WTC11 (cell line): Measurements from ENCODE around the gene LRRC49. TPM values are rescaled to one million over a fixed set of nuclear protein-coding genes. Genes with fewer than 3 reads are reported as not detected.

Source experiments
- ATAC-seq: fragments of 200-7000 bp; cut with Tn5 transposase; 2 replicates; pipeline ENCODE4 v1.10.0; 2021; ENCODE audit warnings: mild to moderate bottlenecking, moderate library complexity
- CTCF ChIA-PET: fragments of 300-600 bp; sonication (Branson Sonifier 250); formaldehyde crosslinking; loops from one replicate; lab custom pipeline; 2021; ENCODE audit warnings: antibody characterized with exemption; lab: Charles Lee
- POLR2A ChIA-PET: fragments of 350-600 bp; sonication (Branson Sonifier 250); formaldehyde crosslinking; loops from one replicate; lab custom pipeline; 2021; ENCODE audit warnings: antibody characterized with exemption; lab: Charles Lee
- DNase-seq: peaks from one replicate; pipeline ENCODE4 v3.0.0; 2021; ENCODE audit warnings: low spot score
- H3K27ac Mint-ChIP-seq: 2 replicates; pipeline ENCODE4 v1.8.0; 2021; ENCODE audit warnings: mixed read lengths
- H3K27me3 Mint-ChIP-seq: 2 replicates; pipeline ENCODE4 v1.8.0; 2021; ENCODE audit warnings: low read depth, mild to moderate bottlenecking, moderate library complexity, mixed read lengths
- H3K36me3 Mint-ChIP-seq: 2 replicates; pipeline ENCODE4 v1.8.0; 2021; ENCODE audit warnings: mixed read lengths
- H3K4me1 Mint-ChIP-seq: 2 replicates; pipeline ENCODE4 v1.8.0; 2022; ENCODE audit warnings: mixed read lengths
- H3K4me3 Mint-ChIP-seq: 2 replicates; pipeline ENCODE4 v1.8.0; 2021; ENCODE audit warnings: mild to moderate bottlenecking, moderate library complexity, mixed read lengths
- H3K9me3 Mint-ChIP-seq: 2 replicates; pipeline ENCODE4 v1.8.0; 2021; ENCODE audit warnings: mixed read lengths
- AR ChIP-seq: fragments of 250-450 bp; sonication (Bioruptor Pico); IDR thresholded peaks from 2 replicates; pipeline ENCODE4 v1.9.0; 2021; ENCODE audit warnings: mild to moderate bottlenecking
- CREB1 ChIP-seq: sonication (generic); formaldehyde crosslinking; IDR thresholded peaks from 2 replicates; pipeline ENCODE4 v1.8.0; 2023; ENCODE audit warnings: mild to moderate bottlenecking, missing genetic modification reagents
- FOXJ3 ChIP-seq: sonication (generic); formaldehyde crosslinking; IDR thresholded peaks from 2 replicates; pipeline ENCODE4 v1.9.0; 2021; ENCODE audit warnings: missing genetic modification reagents, mild to moderate bottlenecking, borderline replicate concordance
- MYBL2 ChIP-seq: sonication (generic); formaldehyde crosslinking; IDR thresholded peaks from 2 replicates; pipeline ENCODE4 v1.8.1; 2023; ENCODE audit warnings: mild to moderate bottlenecking, moderate library complexity, missing genetic modification reagents
- NFYB ChIP-seq: sonication (generic); formaldehyde crosslinking; conservative IDR thresholded peaks from 2 replicates; pipeline ENCODE4 v1.8.0; 2022; ENCODE audit warnings: low read depth, missing genetic modification reagents
- NR2C2 ChIP-seq: sonication (generic); formaldehyde crosslinking; IDR thresholded peaks from 2 replicates; pipeline ENCODE4 v1.8.0; 2022; ENCODE audit warnings: mild to moderate bottlenecking, missing genetic modification reagents
- PRDM15 ChIP-seq: sonication (generic); formaldehyde crosslinking; IDR thresholded peaks from 2 replicates; pipeline ENCODE4 v1.8.0; 2022; ENCODE audit warnings: missing genetic modification reagents
- PRRX2 ChIP-seq: fragments of 250-450 bp; sonication (Bioruptor Pico); IDR thresholded peaks from 2 replicates; pipeline ENCODE4 v1.8.0; 2021; ENCODE audit warnings: mild to moderate bottlenecking
- SOX15 ChIP-seq: fragments of 250-450 bp; sonication (Bioruptor Pico); IDR thresholded peaks from 2 replicates; pipeline ENCODE4 v1.9.0; 2021; ENCODE audit warnings: mild to moderate bottlenecking
- TCF7 ChIP-seq: sonication (generic); formaldehyde crosslinking; IDR thresholded peaks from 2 replicates; pipeline ENCODE4 v1.8.0; 2022; ENCODE audit warnings: mild to moderate bottlenecking, low read depth, missing genetic modification reagents, moderate library complexity
- TP53 ChIP-seq: sonication (generic); formaldehyde crosslinking; IDR thresholded peaks from 2 replicates; pipeline ENCODE4 v1.8.1; 2023; ENCODE audit warnings: mild to moderate bottlenecking, missing genetic modification reagents
- ZBTB43 ChIP-seq: sonication (generic); formaldehyde crosslinking; IDR thresholded peaks from 2 replicates; pipeline ENCODE4 v1.8.1; 2023; ENCODE audit warnings: mild to moderate bottlenecking, missing genetic modification reagents
- ZNF121 ChIP-seq: sonication (generic); formaldehyde crosslinking; IDR thresholded peaks from 2 replicates; pipeline ENCODE4 v1.8.0; 2023; ENCODE audit warnings: missing genetic modification reagents
- ZNF138 ChIP-seq: sonication (generic); formaldehyde crosslinking; conservative IDR thresholded peaks from 2 replicates; pipeline ENCODE4 v1.8.1; 2022; ENCODE audit warnings: mild to moderate bottlenecking, moderate library complexity, missing genetic modification reagents
- ZNF396 ChIP-seq: fragments of 250-450 bp; sonication (Bioruptor Pico); IDR thresholded peaks from 2 replicates; pipeline ENCODE4 v1.8.0; 2021; ENCODE audit warnings: mild to moderate bottlenecking, moderate library complexity, borderline replicate concordance
- ZNF423 ChIP-seq: fragments of 250-450 bp; sonication (Bioruptor Pico); IDR thresholded peaks from 2 replicates; pipeline ENCODE4 v2.1.2; 2022; ENCODE audit warnings: mild to moderate bottlenecking, moderate library complexity
- total RNA-seq: library from RNA; stranded (reverse); gene quantifications from 3 replicates; pipeline ENCODE4 v1.2.3, GENCODE V29; 2021
- TF ChIP-seq, protein P1 (sequence below): sonication (generic); formaldehyde crosslinking; IDR thresholded peaks from 2 replicates; pipeline ENCODE4 v1.8.1; 2022; ENCODE audit warnings: low read depth, missing genetic modification reagents, borderline replicate concordance
- TF ChIP-seq, protein P2 (sequence below): sonication (generic); formaldehyde crosslinking; IDR thresholded peaks from 2 replicates; pipeline ENCODE4 v1.8.0; 2022; ENCODE audit warnings: mild to moderate bottlenecking, missing genetic modification reagents
- TF ChIP-seq, protein P3 (sequence below): sonication (generic); formaldehyde crosslinking; IDR thresholded peaks from 2 replicates; pipeline ENCODE4 v1.8.0; 2022; ENCODE audit warnings: mild to moderate bottlenecking, missing genetic modification reagents

Gene LRRC49
- total RNA-seq, 1 experiment from 2014 or later: 6.9 TPM

DNA sequence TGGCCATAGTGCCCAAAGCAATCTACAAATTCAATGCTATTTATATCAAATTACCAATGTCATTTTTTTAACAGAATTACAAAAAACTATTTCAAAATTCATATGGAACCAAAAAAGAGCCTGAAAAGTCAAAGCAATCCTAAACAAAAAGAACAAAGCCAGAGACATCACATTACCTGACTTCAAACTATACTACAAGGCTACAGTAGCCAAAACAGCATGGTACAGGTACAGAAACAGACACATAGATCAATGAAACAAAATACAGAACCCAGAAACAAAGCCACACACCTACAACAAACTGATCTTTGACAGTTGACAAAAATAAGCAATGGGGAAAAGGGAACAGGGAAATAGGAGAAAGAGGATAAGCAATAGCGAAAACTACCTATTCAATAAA, 196.1 kb downstream of the LRRC49 start:
- TF ChIP-seq SOX15 (no peak), ZNF121 (no peak)
- Mint-ChIP-seq H3K4me3 (no peak overlapping the region), H3K36me3 (peaks cover 5% of the 10 kb centered on the region), H3K9me3 (peaks cover 14% of the 10 kb centered on the region), H3K4me1 (peaks cover 22% of the 10 kb centered on the region), H3K27ac (no peak overlapping the region), H3K27me3 (peaks cover 96% of the 10 kb centered on the region)
- ChIA-PET POLR2A (no interaction called here), CTCF (no interaction called here)
- DNase-seq (no peak), ATAC-seq (no peak)

DNA sequence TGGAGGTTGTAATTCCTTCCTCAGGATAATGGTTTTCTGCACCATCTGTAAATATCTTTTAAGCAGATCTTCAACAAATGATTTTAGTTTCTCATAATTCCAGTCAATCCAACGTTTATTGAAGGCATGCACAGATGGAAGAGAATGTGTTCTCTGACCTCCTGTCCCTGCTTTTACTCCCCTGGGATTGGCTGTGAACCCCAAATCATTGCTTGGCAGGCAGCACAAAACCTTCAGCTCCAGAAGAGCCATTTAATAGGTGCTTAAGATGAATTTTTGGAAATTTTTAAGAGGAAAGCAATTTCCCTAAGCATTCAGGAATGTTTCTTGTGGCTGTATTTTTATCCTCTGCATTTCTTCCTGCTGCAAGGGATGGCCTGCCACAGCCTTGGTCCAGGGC, 197.2 kb downstream of the LRRC49 start:
- H3K9me3 Mint-ChIP-seq: peaks cover 14% of the 10 kb centered on the region
- CTCF ChIA-PET: no interaction called here

More for the DNA sequence above, 197.2 kb downstream of the LRRC49 start:
- Mint-ChIP-seq H3K4me1 (peaks cover 19% of the 10 kb centered on the region), H3K36me3 (peaks cover 5% of the 10 kb centered on the region), H3K27me3 (peaks cover 93% of the 10 kb centered on the region), H3K27ac (no peak overlapping the region)
- POLR2A ChIA-PET: interaction anchor here (0.6 kb wide), 1 partner anchor 434 kb away, joined by 15 read pairs; no protein-coding TSS in a partner anchor
- DNase-seq: no peak
- TF ChIP-seq NR2C2 (CRISPR knock-in tag) (no peak), NFYB (CRISPR knock-in tag) (no peak), ZNF423 (CRISPR knock-in tag) (no peak), PRRX2 (CRISPR knock-in tag) (no peak), AR (CRISPR knock-in tag) (no peak), MYBL2 (no peak), TCF7 (CRISPR knock-in tag) (no peak), TP53 (no peak), FOXJ3 (CRISPR knock-in tag) (no peak), ZNF138 (no peak), ZNF396 (no peak), ZBTB43 (CRISPR knock-in tag) (no peak), PRDM15 (CRISPR knock-in tag) (no peak), CREB1 (CRISPR knock-in tag) (no peak)
- TF ChIP-seq, protein P1, sequence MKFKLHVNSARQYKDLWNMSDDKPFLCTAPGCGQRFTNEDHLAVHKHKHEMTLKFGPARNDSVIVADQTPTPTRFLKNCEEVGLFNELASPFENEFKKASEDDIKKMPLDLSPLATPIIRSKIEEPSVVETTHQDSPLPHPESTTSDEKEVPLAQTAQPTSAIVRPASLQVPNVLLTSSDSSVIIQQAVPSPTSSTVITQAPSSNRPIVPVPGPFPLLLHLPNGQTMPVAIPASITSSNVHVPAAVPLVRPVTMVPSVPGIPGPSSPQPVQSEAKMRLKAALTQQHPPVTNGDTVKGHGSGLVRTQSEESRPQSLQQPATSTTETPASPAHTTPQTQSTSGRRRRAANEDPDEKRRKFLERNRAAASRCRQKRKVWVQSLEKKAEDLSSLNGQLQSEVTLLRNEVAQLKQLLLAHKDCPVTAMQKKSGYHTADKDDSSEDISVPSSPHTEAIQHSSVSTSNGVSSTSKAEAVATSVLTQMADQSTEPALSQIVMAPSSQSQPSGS: no peak
- TF ChIP-seq, protein P2, sequence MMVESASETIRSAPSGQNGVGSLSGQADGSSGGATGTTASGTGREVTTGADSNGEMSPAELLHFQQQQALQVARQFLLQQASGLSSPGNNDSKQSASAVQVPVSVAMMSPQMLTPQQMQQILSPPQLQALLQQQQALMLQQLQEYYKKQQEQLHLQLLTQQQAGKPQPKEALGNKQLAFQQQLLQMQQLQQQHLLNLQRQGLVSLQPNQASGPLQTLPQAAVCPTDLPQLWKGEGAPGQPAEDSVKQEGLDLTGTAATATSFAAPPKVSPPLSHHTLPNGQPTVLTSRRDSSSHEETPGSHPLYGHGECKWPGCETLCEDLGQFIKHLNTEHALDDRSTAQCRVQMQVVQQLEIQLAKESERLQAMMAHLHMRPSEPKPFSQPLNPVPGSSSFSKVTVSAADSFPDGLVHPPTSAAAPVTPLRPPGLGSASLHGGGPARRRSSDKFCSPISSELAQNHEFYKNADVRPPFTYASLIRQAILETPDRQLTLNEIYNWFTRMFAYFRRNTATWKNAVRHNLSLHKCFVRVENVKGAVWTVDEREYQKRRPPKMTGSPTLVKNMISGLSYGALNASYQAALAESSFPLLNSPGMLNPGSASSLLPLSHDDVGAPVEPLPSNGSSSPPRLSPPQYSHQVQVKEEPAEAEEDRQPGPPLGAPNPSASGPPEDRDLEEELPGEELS (CRISPR knock-in tag): no peak
- TF ChIP-seq, protein P3, sequence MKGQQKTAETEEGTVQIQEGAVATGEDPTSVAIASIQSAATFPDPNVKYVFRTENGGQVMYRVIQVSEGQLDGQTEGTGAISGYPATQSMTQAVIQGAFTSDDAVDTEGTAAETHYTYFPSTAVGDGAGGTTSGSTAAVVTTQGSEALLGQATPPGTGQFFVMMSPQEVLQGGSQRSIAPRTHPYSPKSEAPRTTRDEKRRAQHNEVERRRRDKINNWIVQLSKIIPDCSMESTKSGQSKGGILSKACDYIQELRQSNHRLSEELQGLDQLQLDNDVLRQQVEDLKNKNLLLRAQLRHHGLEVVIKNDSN (CRISPR knock-in tag): no peak
- TF ChIP-seq, all 79 proteins: peak for 0
- H3K4me3 Mint-ChIP-seq: no peak overlapping the region
- ATAC-seq: no peak
